SK-N-SH treated with all-trans-retinoic acid at 6 μM for 48 hours (cell line): Measurements from ENCODE around the gene PRM3.

Source experiments
- ATAC-seq: fragments of 200-7000 bp; cut with Tn5 transposase; 3 replicates; pipeline ENCODE4 v1.9.1; 2020; ENCODE audit warnings: mild to moderate bottlenecking, moderate library complexity
- ARNTL ChIP-seq: fragments of 450-650 bp; formaldehyde crosslinking; IDR thresholded peaks from 2 replicates; pipeline ENCODE4 v1.5.0; 2020; ENCODE audit warnings: low read depth, mild to moderate bottlenecking, moderate library complexity, borderline replicate concordance
- BACH2 ChIP-seq: fragments of 250-450 bp; sonication (Bioruptor Pico); IDR thresholded peaks from 2 replicates; pipeline ENCODE4 v1.9.0; 2021; ENCODE audit warnings: mild to moderate bottlenecking, borderline replicate concordance
- CSDC2 ChIP-seq: fragments of 250-450 bp; sonication (Bioruptor Pico); IDR thresholded peaks from 2 replicates; pipeline ENCODE4 v1.5.0; 2020; ENCODE audit warnings: mild to moderate bottlenecking, moderate library complexity
- ESRRG ChIP-seq: fragments of 250-450 bp; sonication (Bioruptor Pico); IDR thresholded peaks from 2 replicates; pipeline ENCODE4 v1.6.1; 2021; ENCODE audit warnings: mild to moderate bottlenecking
- GLIS3 ChIP-seq: fragments of 250-450 bp; sonication (Bioruptor Pico); IDR thresholded peaks from 2 replicates; pipeline ENCODE4 v1.5.0; 2020; ENCODE audit warnings: mild to moderate bottlenecking, moderate library complexity
- ISL1 ChIP-seq: fragments of 250-450 bp; sonication (Bioruptor Pico); IDR thresholded peaks from 2 replicates; pipeline ENCODE4 v2.1.2; 2022; ENCODE audit warnings: mild to moderate bottlenecking, moderate library complexity
- OSR1 ChIP-seq: fragments of 250-450 bp; sonication (Bioruptor Pico); IDR thresholded peaks from 2 replicates; pipeline ENCODE4 v1.8.0; 2022; ENCODE audit warnings: moderate library complexity, mild to moderate bottlenecking, inconsistent platforms
- PPARA ChIP-seq: fragments of 250-450 bp; sonication (Bioruptor Pico); IDR thresholded peaks from 2 replicates; pipeline ENCODE4 v1.5.0; 2020; ENCODE audit warnings: mild to moderate bottlenecking, borderline replicate concordance
- RARB ChIP-seq: fragments of 250-450 bp; sonication (Bioruptor Pico); IDR thresholded peaks from 2 replicates; pipeline ENCODE4 v1.8.0; 2021; ENCODE audit warnings: mild to moderate bottlenecking, moderate library complexity
- SNAI2 ChIP-seq: fragments of 250-450 bp; sonication (Bioruptor Pico); IDR thresholded peaks from 2 replicates; pipeline ENCODE4 v1.5.0; 2020; ENCODE audit warnings: mild to moderate bottlenecking, moderate library complexity
- TCF4 ChIP-seq: fragments of 250-450 bp; sonication (Bioruptor Pico); IDR thresholded peaks from 2 replicates; pipeline ENCODE4 v1.8.0; 2021; ENCODE audit warnings: mild to moderate bottlenecking, moderate library complexity, borderline replicate concordance
- ZC3H10 ChIP-seq: fragments of 250-450 bp; sonication (Bioruptor Pico); IDR thresholded peaks from 2 replicates; pipeline ENCODE4 v1.5.1; 2021; ENCODE audit warnings: mild to moderate bottlenecking, moderate library complexity
- ZFP3 ChIP-seq: fragments of 250-450 bp; sonication (Bioruptor Pico); IDR thresholded peaks from 2 replicates; pipeline ENCODE4 v1.5.0; 2020; ENCODE audit warnings: mild to moderate bottlenecking, moderate library complexity
- ZFP30 ChIP-seq: fragments of 450-650 bp; formaldehyde crosslinking; IDR thresholded peaks from 2 replicates; pipeline ENCODE4 v1.5.0; 2022; ENCODE audit warnings: mild to moderate bottlenecking, moderate library complexity
- ZNF565 ChIP-seq: fragments of 450-650 bp; formaldehyde crosslinking; conservative IDR thresholded peaks from 2 replicates; pipeline ENCODE4 v1.5.0; 2020; ENCODE audit warnings: low read depth, mild to moderate bottlenecking, moderate library complexity
- ZNF70 ChIP-seq: fragments of 450-650 bp; formaldehyde crosslinking; IDR thresholded peaks from 2 replicates; pipeline ENCODE4 v1.5.0; 2020; ENCODE audit warnings: mild to moderate bottlenecking, moderate library complexity
- ZNF8 ChIP-seq: fragments of 450-650 bp; formaldehyde crosslinking; IDR thresholded peaks from 2 replicates; pipeline ENCODE4 v1.5.0; 2020; ENCODE audit warnings: mild to moderate bottlenecking, moderate library complexity
- TF ChIP-seq, protein P1 (sequence below): fragments of 250-450 bp; sonication (Bioruptor Pico); IDR thresholded peaks from 2 replicates; pipeline ENCODE4 v1.8.0; 2020; ENCODE audit warnings: mild to moderate bottlenecking, moderate library complexity, borderline replicate concordance
- TF ChIP-seq, protein P2 (sequence below): fragments of 250-450 bp; sonication (Bioruptor Pico); IDR thresholded peaks from 2 replicates; pipeline ENCODE4 v1.5.1; 2021; ENCODE audit warnings: mild to moderate bottlenecking, moderate library complexity
- TF ChIP-seq, protein P3 (sequence below): fragments of 250-450 bp; sonication (Bioruptor Pico); IDR thresholded peaks from 2 replicates; pipeline ENCODE4 v1.5.0; 2020; ENCODE audit warnings: mild to moderate bottlenecking, moderate library complexity
- TF ChIP-seq, protein P4 (sequence below): fragments of 250-450 bp; sonication (Bioruptor Pico); IDR thresholded peaks from 2 replicates; pipeline ENCODE4 v1.5.1; 2020; ENCODE audit warnings: low read depth, mild to moderate bottlenecking, moderate library complexity
- TF ChIP-seq, protein P5 (sequence below): fragments of 250-450 bp; sonication (Bioruptor Pico); IDR thresholded peaks from 2 replicates; pipeline ENCODE4 v1.8.0; 2021; ENCODE audit warnings: low read depth, mild to moderate bottlenecking, moderate library complexity, borderline replicate concordance

PRM3 gene

DNA sequence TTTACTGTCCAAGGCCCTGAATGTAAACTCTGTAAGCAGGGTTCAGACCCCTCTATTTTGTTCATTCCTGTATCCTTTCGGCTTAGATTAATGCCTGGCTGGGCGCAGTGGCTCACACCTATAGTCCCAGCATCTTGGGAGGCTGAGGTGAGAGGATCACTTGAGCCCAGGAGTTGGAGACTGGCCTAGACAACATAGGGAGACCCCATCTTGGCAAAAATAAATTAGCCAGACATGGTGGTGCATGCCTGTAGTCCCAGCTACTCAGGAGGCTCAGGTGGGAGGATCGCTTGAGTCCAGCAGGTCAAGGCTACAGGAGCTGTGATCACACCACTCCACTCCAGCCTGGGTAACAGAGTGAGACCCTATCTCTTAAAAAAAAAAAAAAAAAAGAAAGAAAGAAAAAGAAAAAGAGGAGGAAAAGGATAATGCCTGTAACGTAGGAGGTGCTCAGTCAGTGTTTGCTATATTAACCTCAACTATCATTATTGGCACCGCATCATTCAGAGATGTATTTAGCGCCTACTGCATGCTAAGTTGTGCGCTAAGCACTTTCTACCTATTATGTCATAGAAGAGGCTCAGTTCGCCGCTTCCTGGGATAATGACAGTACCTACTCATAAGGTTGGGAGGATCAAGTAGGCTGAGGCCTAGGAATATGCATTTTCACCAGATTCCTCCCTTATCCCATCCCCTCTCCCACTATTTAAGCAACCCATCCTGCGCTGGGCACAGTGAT is 22.5 kb downstream of the PRM3 start (continued):
- TF ChIP-seq RARB (CRISPR knock-in tag) (no peak), ZNF70 (CRISPR knock-in tag) (no peak)

DNA sequence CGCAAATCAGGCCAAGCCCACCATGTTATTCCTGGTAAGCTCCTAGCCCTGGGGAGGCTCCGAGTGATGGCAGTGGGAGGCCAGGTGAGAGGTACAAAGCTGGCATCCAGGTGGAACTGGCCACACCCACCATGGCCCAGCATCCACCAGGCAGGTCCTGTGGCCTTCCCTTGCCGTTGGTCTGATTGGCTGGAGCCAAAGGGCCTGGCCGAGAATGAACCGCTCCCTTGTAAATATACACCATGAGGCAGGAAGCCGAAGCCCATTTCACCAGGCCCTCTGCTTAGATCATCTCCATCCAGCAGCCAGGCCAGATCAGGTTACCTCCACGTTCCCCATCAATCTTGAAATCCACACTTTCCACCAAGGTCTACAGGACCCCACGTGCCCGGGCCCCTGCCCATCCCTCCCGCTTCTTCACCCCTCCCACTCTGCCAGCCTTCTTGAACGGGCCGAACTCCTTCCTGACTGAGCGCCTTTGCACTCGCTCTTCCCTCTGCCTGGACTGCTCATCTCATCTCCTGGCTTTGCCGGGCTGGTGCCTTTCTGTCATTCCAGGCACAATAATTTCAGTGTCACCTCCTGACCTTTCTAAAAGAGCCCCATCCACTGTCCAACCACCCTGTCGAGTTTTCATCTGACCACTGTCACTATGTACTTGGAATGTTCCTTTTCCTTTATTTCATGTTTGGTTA is 23.2 kb downstream of the PRM3 start:
- ATAC-seq: peak; percentile 36
- TF ChIP-seq ZFP30 (no peak), ZC3H10 (CRISPR knock-in tag) (no peak), PPARA (CRISPR knock-in tag) (no peak), ZNF8 (CRISPR knock-in tag) (no peak), ARNTL (CRISPR knock-in tag) (no peak), BACH2 (CRISPR knock-in tag) (no peak), TCF4 (CRISPR knock-in tag) (no peak), ISL1 (CRISPR knock-in tag) (no peak)
- TF ChIP-seq, protein P1, sequence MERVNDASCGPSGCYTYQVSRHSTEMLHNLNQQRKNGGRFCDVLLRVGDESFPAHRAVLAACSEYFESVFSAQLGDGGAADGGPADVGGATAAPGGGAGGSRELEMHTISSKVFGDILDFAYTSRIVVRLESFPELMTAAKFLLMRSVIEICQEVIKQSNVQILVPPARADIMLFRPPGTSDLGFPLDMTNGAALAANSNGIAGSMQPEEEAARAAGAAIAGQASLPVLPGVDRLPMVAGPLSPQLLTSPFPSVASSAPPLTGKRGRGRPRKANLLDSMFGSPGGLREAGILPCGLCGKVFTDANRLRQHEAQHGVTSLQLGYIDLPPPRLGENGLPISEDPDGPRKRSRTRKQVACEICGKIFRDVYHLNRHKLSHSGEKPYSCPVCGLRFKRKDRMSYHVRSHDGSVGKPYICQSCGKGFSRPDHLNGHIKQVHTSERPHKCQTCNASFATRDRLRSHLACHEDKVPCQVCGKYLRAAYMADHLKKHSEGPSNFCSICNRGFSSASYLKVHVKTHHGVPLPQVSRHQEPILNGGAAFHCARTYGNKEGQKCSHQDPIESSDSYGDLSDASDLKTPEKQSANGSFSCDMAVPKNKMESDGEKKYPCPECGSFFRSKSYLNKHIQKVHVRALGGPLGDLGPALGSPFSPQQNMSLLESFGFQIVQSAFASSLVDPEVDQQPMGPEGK (CRISPR knock-in tag): no peak
- TF ChIP-seq, protein P2, sequence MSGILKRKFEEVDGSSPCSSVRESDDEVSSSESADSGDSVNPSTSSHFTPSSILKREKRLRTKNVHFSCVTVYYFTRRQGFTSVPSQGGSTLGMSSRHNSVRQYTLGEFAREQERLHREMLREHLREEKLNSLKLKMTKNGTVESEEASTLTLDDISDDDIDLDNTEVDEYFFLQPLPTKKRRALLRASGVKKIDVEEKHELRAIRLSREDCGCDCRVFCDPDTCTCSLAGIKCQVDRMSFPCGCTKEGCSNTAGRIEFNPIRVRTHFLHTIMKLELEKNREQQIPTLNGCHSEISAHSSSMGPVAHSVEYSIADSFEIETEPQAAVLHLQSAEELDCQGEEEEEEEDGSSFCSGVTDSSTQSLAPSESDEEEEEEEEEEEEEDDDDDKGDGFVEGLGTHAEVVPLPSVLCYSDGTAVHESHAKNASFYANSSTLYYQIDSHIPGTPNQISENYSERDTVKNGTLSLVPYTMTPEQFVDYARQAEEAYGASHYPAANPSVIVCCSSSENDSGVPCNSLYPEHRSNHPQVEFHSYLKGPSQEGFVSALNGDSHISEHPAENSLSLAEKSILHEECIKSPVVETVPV (CRISPR knock-in tag): no peak

DNA sequence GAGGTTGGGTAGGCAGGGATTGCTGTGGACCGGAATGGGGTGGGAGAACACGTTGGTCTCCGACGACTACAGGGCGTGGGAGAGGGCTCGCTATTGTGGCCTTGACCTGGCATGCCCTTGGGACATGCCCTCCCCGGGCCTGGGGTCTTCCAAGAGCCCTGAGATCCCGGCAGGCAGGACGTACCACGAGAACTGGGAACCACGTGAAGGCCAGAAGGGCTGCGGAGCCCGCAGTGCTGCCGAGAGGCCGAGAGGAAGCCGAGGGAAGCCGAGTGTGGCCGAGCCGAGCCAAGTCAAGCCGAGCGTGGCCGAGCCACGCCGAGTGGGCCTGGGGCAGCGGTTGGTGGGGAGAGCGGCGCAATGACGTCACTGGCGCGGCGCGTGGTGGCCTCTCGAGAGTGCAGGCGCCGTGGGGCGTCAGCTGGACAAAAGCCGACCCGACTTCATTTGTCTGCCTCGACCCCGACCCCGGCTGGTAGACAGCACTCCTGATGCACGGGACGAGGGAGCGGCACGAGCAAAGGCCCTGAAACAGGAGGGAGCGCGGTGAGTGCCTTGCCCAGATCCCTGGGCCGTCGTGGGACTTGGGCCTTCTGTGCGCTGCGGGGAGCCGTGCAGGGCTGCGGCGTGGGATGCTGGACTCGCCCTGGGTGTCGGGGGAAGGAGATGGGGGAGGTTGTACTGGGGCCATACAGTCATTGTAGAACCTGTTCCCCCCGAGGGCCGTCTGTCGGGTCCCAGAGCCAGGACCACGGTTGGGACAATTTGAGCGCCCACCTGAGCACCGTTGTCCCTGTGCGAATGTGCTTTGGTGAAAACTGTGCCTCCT is 24.0 kb downstream of the PRM3 start:
- TF ChIP-seq, protein P2 (CRISPR knock-in tag): no peak
- TF ChIP-seq GLIS3 (CRISPR knock-in tag) (no peak), RARB (CRISPR knock-in tag) (no peak), CSDC2 (CRISPR knock-in tag) (no peak), ZFP30 (no peak), ZNF565 (CRISPR knock-in tag) (no peak), TCF4 (CRISPR knock-in tag) (no peak), SNAI2 (CRISPR knock-in tag) (no peak), ZNF70 (CRISPR knock-in tag) (no peak), ZFP3 (CRISPR knock-in tag) (no peak), ESRRG (CRISPR knock-in tag) (no peak), OSR1 (CRISPR knock-in tag) (no peak), ISL1 (CRISPR knock-in tag) (no peak)
- TF ChIP-seq, protein P3, sequence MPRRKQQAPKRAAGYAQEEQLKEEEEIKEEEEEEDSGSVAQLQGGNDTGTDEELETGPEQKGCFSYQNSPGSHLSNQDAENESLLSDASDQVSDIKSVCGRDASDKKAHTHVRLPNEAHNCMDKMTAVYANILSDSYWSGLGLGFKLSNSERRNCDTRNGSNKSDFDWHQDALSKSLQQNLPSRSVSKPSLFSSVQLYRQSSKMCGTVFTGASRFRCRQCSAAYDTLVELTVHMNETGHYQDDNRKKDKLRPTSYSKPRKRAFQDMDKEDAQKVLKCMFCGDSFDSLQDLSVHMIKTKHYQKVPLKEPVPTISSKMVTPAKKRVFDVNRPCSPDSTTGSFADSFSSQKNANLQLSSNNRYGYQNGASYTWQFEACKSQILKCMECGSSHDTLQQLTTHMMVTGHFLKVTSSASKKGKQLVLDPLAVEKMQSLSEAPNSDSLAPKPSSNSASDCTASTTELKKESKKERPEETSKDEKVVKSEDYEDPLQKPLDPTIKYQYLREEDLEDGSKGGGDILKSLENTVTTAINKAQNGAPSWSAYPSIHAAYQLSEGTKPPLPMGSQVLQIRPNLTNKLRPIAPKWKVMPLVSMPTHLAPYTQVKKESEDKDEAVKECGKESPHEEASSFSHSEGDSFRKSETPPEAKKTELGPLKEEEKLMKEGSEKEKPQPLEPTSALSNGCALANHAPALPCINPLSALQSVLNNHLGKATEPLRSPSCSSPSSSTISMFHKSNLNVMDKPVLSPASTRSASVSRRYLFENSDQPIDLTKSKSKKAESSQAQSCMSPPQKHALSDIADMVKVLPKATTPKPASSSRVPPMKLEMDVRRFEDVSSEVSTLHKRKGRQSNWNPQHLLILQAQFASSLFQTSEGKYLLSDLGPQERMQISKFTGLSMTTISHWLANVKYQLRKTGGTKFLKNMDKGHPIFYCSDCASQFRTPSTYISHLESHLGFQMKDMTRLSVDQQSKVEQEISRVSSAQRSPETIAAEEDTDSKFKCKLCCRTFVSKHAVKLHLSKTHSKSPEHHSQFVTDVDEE: no peak
- TF ChIP-seq, protein P4, sequence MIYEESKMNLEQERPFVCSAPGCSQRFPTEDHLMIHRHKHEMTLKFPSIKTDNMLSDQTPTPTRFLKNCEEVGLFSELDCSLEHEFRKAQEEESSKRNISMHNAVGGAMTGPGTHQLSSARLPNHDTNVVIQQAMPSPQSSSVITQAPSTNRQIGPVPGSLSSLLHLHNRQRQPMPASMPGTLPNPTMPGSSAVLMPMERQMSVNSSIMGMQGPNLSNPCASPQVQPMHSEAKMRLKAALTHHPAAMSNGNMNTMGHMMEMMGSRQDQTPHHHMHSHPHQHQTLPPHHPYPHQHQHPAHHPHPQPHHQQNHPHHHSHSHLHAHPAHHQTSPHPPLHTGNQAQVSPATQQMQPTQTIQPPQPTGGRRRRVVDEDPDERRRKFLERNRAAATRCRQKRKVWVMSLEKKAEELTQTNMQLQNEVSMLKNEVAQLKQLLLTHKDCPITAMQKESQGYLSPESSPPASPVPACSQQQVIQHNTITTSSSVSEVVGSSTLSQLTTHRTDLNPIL (CRISPR knock-in tag): no peak
- TF ChIP-seq, protein P5, sequence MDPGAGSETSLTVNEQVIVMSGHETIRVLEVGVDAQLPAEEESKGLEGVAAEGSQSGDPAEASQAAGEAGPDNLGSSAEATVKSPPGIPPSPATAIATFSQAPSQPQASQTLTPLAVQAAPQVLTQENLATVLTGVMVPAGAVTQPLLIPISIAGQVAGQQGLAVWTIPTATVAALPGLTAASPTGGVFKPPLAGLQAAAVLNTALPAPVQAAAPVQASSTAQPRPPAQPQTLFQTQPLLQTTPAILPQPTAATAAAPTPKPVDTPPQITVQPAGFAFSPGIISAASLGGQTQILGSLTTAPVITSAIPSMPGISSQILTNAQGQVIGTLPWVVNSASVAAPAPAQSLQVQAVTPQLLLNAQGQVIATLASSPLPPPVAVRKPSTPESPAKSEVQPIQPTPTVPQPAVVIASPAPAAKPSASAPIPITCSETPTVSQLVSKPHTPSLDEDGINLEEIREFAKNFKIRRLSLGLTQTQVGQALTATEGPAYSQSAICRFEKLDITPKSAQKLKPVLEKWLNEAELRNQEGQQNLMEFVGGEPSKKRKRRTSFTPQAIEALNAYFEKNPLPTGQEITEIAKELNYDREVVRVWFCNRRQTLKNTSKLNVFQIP (CRISPR knock-in tag): no peak
- ATAC-seq: peak; percentile 13; the same call in 2 of the 3 replicates
